ENCODE data around the gene PRSS53. TPM values are rescaled to one million over a fixed set of nuclear protein-coding genes. Genes with fewer than 3 reads are reported as not detected.

PRSS53 gene
- total and polyA plus RNA-seq, 10 donors: 1.6 to 6.0 (median 2.5) TPM

- DNase-seq: no peak
- intact Hi-C loops (cut with DNase I; ENCODE audit: low total_unique reads): no loop called here
- no peaks in the 10 kb centered on the region for H3K27me3 ChIP-seq (replicated peaks in 1 of 7)
- no peak overlapping the region for H3K4me3 ChIP-seq
- peaks cover 0 to 51% (median 16%) of the 10 kb centered on the region in 6 donors for H3K4me1 ChIP-seq
- peak in 1 of 3 donors; percentile 51 for TF ChIP-seq POLR2AphosphoS5 (IDR thresholded peaks at IDR 0.05)
- no peak for TF ChIP-seq CTCF (IDR thresholded peaks at IDR 0.05 in 8 of 11, conservative IDR thresholded peaks at IDR 0.05 in 3 of 11)
- TF ChIP-seq POLR2A (IDR thresholded peaks at IDR 0.05): no peak
- 38 to 67% (median 52%) methylated on average over 14 to 18 of the region's 18 CpGs for WGBS, 5 donors
- peaks cover 0 to 37% (median 28%) of the 10 kb centered on the region in 6 donors for H3K36me3 ChIP-seq
- H3K27ac ChIP-seq: peak overlapping the region in 2 of 8 donors; percentile 21 to 36
- H3K9me3 ChIP-seq: no peaks in the 10 kb centered on the region
Measured at GRCh38 chr16:31134625-31135534, 46.1 kb upstream of the PRSS53 start.

- Histone ChIP-seq H3K27ac (peak overlapping the region in 2 of 8 donors; percentile 21 to 36), H3K27me3 (replicated peaks in 1 of 7) (no peaks in the 10 kb centered on the region), H3K4me3 (no peak overlapping the region), H3K4me1 (peaks cover 0 to 54% (median 20%) of the 10 kb centered on the region in 6 donors), H3K36me3 (peaks cover 0 to 44% (median 35%) of the 10 kb centered on the region in 6 donors), H3K9me3 (no peaks in the 10 kb centered on the region)
- intact Hi-C loops (cut with DNase I; ENCODE audit: low total_unique reads): no loop called here
- TF ChIP-seq CTCF (IDR thresholded peaks at IDR 0.05 in 8 of 11, conservative IDR thresholded peaks at IDR 0.05 in 3 of 11) (no peak), POLR2A (IDR thresholded peaks at IDR 0.05) (no peak), POLR2AphosphoS5 (IDR thresholded peaks at IDR 0.05) (no peak)
- 46 to 69% (median 50%) methylated on average over 5 of the region's 5 CpGs for WGBS, 5 donors
- DNase-seq: no peak
Measured at GRCh38 chr16:31134091-31134571, 45.4 kb upstream of the PRSS53 start.

DNA sequence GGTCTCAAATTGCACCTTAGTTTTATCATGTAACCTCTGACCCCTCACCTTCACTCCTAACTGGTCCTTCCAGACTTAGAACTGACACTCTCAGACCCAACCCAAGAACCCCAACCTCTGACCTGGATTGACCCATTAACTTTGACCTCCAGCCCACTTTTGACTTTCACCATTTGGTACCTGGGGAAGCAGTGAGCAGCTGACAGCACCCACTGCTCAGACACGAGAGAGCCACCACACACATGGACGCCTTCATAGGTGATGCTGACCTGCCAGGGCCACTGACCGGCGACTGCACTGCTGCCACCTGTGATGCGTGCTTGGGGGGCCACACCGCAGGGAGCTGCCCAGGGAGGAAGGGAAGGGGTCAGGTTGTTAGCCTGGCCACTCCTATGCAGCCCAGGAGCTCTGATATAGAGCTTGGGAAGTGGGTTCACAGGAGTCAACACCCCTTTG lies 44.3 kb upstream of the PRSS53 start:
- peaks cover 0 to 55% (median 42%) of the 10 kb centered on the region in 6 donors for H3K36me3 ChIP-seq
- TF ChIP-seq POLR2A (IDR thresholded peaks at IDR 0.05) (no peak), CTCF (IDR thresholded peaks at IDR 0.05 in 8 of 11, conservative IDR thresholded peaks at IDR 0.05 in 3 of 11) (no peak), POLR2AphosphoS5 (IDR thresholded peaks at IDR 0.05) (peak in 1 of 3 donors; percentile 32)
- WGBS, 5 donors: 85 to 93% (median 91%) methylated on average over 4 to 6 of the region's 6 CpGs
- no peak overlapping the region for H3K4me3 ChIP-seq
- no peak for DNase-seq
- peaks cover 0 to 53% (median 22%) of the 10 kb centered on the region in 6 donors for H3K4me1 ChIP-seq
- H3K27me3 ChIP-seq (replicated peaks in 1 of 7): no peaks in the 10 kb centered on the region
- H3K9me3 ChIP-seq: no peaks in the 10 kb centered on the region
- intact Hi-C loops (cut with DNase I; ENCODE audit: low total_unique reads): no loop called here
- H3K27ac ChIP-seq: no peak overlapping the region
